SK-N-SH (cell line): ENCODE results near the gene CNPY2. TPM values are rescaled to one million over a fixed set of nuclear protein-coding genes. Genes with fewer than 3 reads are reported as not detected.
"Not testable (repeated sequence)": the region's sequence is repeated elsewhere in the genome, so short reads cannot be mapped to it uniquely, and the experiment has no call there.

Experiments used
- CTCF ChIA-PET: fragments of 300-600, 350-600 bp; formaldehyde crosslinking; extraction: SDS; loops from one replicate; lab custom pipeline; 2021; lab: Yijun Ruan, JAX
- POLR2A ChIA-PET: fragments of 350-600 bp; sonication (Branson Sonifier 250); formaldehyde crosslinking; extraction: SDS; loops from one replicate; lab custom pipeline; 2020; ENCODE audit warnings: antibody characterized with exemption, inconsistent platforms; lab: Yijun Ruan, JAX
- DNase-seq: peaks from one replicate; pipeline ENCODE4 v3.0.0; 2012
- H2AFZ ChIP-seq: fragments of 200-600 bp; sonication (generic); 2 replicates; pipeline ENCODE4 v1.8.1; 2016; ENCODE audit warnings: antibody characterized with exemption, mild to moderate bottlenecking, low read depth
- H3F3A ChIP-seq: fragments of 200-600 bp; sonication (generic); replicated peaks from 2 replicates; pipeline ENCODE3; 2016; ENCODE audit warnings: antibody characterized with exemption, mild to moderate bottlenecking; ENCODE audit not compliant: insufficient read depth
- H3K27ac ChIP-seq, 2 experiments: fragments of 200-500 bp in 1 of 2; fragments of 200-600 bp in 1 of 2; sonication (Bioruptor generic) in 1 of 2; sonication (generic), shearing (Covaris generic) in 1 of 2; 2 replicates each; pipeline versions ENCODE4 v1.5.1 to v1.6.1; 2014 to 2016; ENCODE audit warnings: low read depth in 2 of 2, inconsistent platforms in 1 of 2, low read length in 1 of 2, mild to moderate bottlenecking in 1 of 2, mixed read lengths in 1 of 2
- H3K27me3 ChIP-seq: fragments of 200-600 bp; sonication (generic), shearing (Covaris generic); 2 replicates; pipeline ENCODE4 v1.6.1; 2016; ENCODE audit warnings: mixed run types; ENCODE audit not compliant: insufficient read depth
- H3K36me3 ChIP-seq, 2 experiments: fragments of 200-500 bp in 1 of 2; fragments of 200-600 bp in 1 of 2; sonication (Bioruptor generic) in 1 of 2; sonication (generic) in 1 of 2; replicated peaks in 1 of 2; 2 replicates each; pipeline versions ENCODE3 to v1.5.1; 2014 to 2016; ENCODE audit warnings: low read length in 1 of 2, mild to moderate bottlenecking in 1 of 2; ENCODE audit not compliant: insufficient read depth in 2 of 2, control insufficient read depth in 1 of 2
- H3K4me1 ChIP-seq, 2 experiments: fragments of 200-500 bp in 1 of 2; fragments of 200-600 bp in 1 of 2; sonication (Bioruptor generic) in 1 of 2; sonication (generic), shearing (Covaris generic) in 1 of 2; 2 replicates each; pipeline versions ENCODE4 v1.5.1 to v1.6.1; 2014 to 2016; ENCODE audit warnings: low read depth in 1 of 2, low read length in 1 of 2, mixed run types in 1 of 2; ENCODE audit not compliant: insufficient read depth in 2 of 2, control insufficient read depth in 1 of 2
- H3K4me2 ChIP-seq: fragments of 200-600 bp; sonication (generic), shearing (Covaris generic); 2 replicates; pipeline ENCODE4 v1.6.1; 2017; ENCODE audit warnings: mixed run types
- H3K4me3 ChIP-seq, 2 experiments: fragments of 200-500 bp in 1 of 2; fragments of 200-600 bp in 1 of 2; sonication (Bioruptor generic) in 1 of 2; sonication (generic), shearing (Covaris generic) in 1 of 2; 2 replicates each; pipeline versions ENCODE4 v1.5.1 to v1.8.1; 2014 to 2016; ENCODE audit warnings: low read depth in 2 of 2, inconsistent platforms in 1 of 2, low read length in 1 of 2, mild to moderate bottlenecking in 1 of 2, mixed read lengths in 1 of 2, moderate library complexity in 1 of 2
- H3K79me2 ChIP-seq: fragments of 200-600 bp; sonication (generic); 2 replicates; pipeline ENCODE4 v1.8.1; 2017; ENCODE audit warnings: mild to moderate bottlenecking; ENCODE audit not compliant: insufficient read depth
- H3K9ac ChIP-seq: fragments of 200-600 bp; sonication (generic); 2 replicates; pipeline ENCODE4 v1.6.1; 2017; ENCODE audit warnings: mixed run types
- H3K9me2 ChIP-seq: fragments of 200-600 bp; sonication (generic); 2 replicates; pipeline ENCODE4 v1.6.1; 2017; ENCODE audit warnings: mixed run types
- H3K9me3 ChIP-seq: fragments of 200-600 bp; sonication (generic); 2 replicates; pipeline ENCODE4 v1.6.1; 2017; ENCODE audit warnings: mixed run types, mild to moderate bottlenecking, moderate library complexity
- H4K20me1 ChIP-seq: fragments of 200-600 bp; sonication (generic); 2 replicates; pipeline ENCODE4 v1.6.1; 2017; ENCODE audit warnings: mild to moderate bottlenecking, mixed run types; ENCODE audit not compliant: insufficient read depth
- ELF1 ChIP-seq: IDR thresholded peaks from 2 replicates; pipeline ENCODE4 v1.4.0; 2012
- EZH2phosphoT487 ChIP-seq: fragments of 200-600 bp; sonication (generic); IDR thresholded peaks from 2 replicates; pipeline ENCODE4 v1.6.1; 2017; ENCODE audit warnings: low read depth, mixed run types, mild to moderate bottlenecking, antibody characterized with exemption, moderate library complexity, borderline replicate concordance
- FOSL2 ChIP-seq: IDR thresholded peaks from 2 replicates; pipeline ENCODE4 v1.4.0; 2012; ENCODE audit warnings: low read depth, mild to moderate bottlenecking, moderate library complexity, borderline replicate concordance
- FOXJ3 ChIP-seq: sonication (generic); formaldehyde crosslinking; IDR thresholded peaks from 2 replicates; pipeline ENCODE4 v1.5.1; 2020; ENCODE audit warnings: mild to moderate bottlenecking, missing genetic modification reagents
- GABPA ChIP-seq: IDR thresholded peaks from 2 replicates; pipeline ENCODE4 v1.4.0; 2012; ENCODE audit warnings: low read depth, mild to moderate bottlenecking
- JUND ChIP-seq: IDR thresholded peaks from 2 replicates; pipeline ENCODE4 v1.4.0; 2012
- NFIC ChIP-seq: IDR thresholded peaks from 2 replicates; pipeline ENCODE4 v1.4.0; 2012; ENCODE audit warnings: borderline replicate concordance
- RCOR1 ChIP-seq: fragments of 150-350 bp; IDR thresholded peaks from 2 replicates; pipeline ENCODE4 v1.6.1; 2017; ENCODE audit warnings: antibody characterized with exemption, low read length
- SMC3 ChIP-seq: IDR thresholded peaks from 2 replicates; pipeline ENCODE4 v1.6.1; 2012; ENCODE audit warnings: low read depth, low read length, improper control_type of control experiment
- TAF1 ChIP-seq: IDR thresholded peaks from 2 replicates; pipeline ENCODE4 v1.6.1; 2012; ENCODE audit warnings: low read depth, mild to moderate bottlenecking, low read length, moderate library complexity, borderline replicate concordance
- TCF12 ChIP-seq: IDR thresholded peaks from 2 replicates; pipeline ENCODE4 v1.4.0; 2012
- WGBS: methylation state at CpG from one replicate; pipeline ENCODE4 v1.1.6; 2017; ENCODE audit warnings: low lambda C conversion rate; 5-methylcytosine and 5-hydroxymethylcytosine counted together
- polyA plus RNA-seq, 3 experiments: library from polyadenylated mRNA; depleted of rRNA; stranded (reverse); fragments of >200 nt; gene quantifications; 2 replicates each; pipeline ENCODE4 v1.2.3, GENCODE V29; 2012
- TF ChIP-seq, protein P1 (sequence below): fragments of 200-600 bp; sonication (generic); IDR thresholded peaks from 2 replicates; pipeline ENCODE4 v1.6.1; 2017; ENCODE audit warnings: antibody characterized with exemption, mild to moderate bottlenecking, moderate library complexity
- TF ChIP-seq, protein P2 (sequence below): fragments of 150-350 bp; IDR thresholded peaks from 2 replicates; pipeline ENCODE4 v1.6.1; 2017; ENCODE audit warnings: antibody characterized with exemption, low read length, low read depth, borderline replicate concordance
- TF ChIP-seq, protein P3 (sequence below): IDR thresholded peaks from 2 replicates; pipeline ENCODE4 v1.4.0; 2012; ENCODE audit warnings: low read depth, borderline replicate concordance
- TF ChIP-seq, protein P4 (sequence below): IDR thresholded peaks from 2 replicates; pipeline ENCODE4; 2012
- TF ChIP-seq, protein P5 (sequence below): fragments of 150-350 bp; IDR thresholded peaks from 2 replicates; pipeline ENCODE4 v1.6.1; 2016; ENCODE audit warnings: mild to moderate bottlenecking, low read depth, low read length

Gene CNPY2
- polyA plus RNA-seq, 1 of the 3 experiments (the other 2 are of a cell fraction): 191 TPM

DNA sequence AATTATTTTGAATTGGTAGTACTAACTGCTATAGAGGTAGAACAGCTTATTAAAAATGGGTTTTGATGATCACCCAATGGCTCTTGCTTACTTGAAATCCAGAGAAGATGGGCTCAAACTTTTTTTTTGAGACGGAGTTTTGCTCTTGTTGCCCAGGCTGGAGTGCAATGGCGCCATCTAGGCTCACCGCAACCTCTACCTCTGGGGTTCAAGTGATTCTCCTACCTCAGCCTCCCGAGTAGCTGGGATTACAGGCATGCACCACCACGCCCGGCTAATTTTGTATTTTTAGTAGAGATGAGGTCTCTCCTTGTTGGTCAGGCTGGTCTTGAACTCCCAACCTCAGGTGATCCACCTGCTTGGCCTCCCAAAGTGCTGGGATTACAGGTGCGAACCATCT, 52.8 kb downstream of the CNPY2 start:
- not testable (repeated sequence) for H3K4me2 ChIP-seq, H3K79me2 ChIP-seq, H3K36me3 ChIP-seq, H4K20me1 ChIP-seq, H2AFZ ChIP-seq, DNase-seq, H3K9ac ChIP-seq, H3K9me2 ChIP-seq, H3K27ac ChIP-seq
- CTCF ChIA-PET: interaction anchor here (1.0 to 2.1 kb wide), 4 partner anchors 11 to 74 kb away, joined by 3 to 6 read pairs (median 4); partner anchors contain the start of gene SMARCC2
- Histone ChIP-seq H3K4me1 (peaks cover 4 to 14% of the 10 kb centered on the region in 2 experiments; a peak in 1 of 4 replicates), H3F3A (peaks cover 35% of the 10 kb centered on the region)
- WGBS: 95% methylated on average over 7 of the region's 7 CpGs
- TF ChIP-seq, protein P1, sequence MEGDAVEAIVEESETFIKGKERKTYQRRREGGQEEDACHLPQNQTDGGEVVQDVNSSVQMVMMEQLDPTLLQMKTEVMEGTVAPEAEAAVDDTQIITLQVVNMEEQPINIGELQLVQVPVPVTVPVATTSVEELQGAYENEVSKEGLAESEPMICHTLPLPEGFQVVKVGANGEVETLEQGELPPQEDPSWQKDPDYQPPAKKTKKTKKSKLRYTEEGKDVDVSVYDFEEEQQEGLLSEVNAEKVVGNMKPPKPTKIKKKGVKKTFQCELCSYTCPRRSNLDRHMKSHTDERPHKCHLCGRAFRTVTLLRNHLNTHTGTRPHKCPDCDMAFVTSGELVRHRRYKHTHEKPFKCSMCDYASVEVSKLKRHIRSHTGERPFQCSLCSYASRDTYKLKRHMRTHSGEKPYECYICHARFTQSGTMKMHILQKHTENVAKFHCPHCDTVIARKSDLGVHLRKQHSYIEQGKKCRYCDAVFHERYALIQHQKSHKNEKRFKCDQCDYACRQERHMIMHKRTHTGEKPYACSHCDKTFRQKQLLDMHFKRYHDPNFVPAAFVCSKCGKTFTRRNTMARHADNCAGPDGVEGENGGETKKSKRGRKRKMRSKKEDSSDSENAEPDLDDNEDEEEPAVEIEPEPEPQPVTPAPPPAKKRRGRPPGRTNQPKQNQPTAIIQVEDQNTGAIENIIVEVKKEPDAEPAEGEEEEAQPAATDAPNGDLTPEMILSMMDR: peak; percentile 29
- TF ChIP-seq, all 33 proteins: peak for 1; not testable (repeated sequence) for 32
- not testable (repeated sequence) for H3K27me3 ChIP-seq, H3K9me3 ChIP-seq, H3K4me3 ChIP-seq
- POLR2A ChIA-PET: interaction anchor here (0.6 kb wide), 1 partner anchor 163 kb away, joined by 3 read pairs; no protein-coding TSS in a partner anchor

DNA sequence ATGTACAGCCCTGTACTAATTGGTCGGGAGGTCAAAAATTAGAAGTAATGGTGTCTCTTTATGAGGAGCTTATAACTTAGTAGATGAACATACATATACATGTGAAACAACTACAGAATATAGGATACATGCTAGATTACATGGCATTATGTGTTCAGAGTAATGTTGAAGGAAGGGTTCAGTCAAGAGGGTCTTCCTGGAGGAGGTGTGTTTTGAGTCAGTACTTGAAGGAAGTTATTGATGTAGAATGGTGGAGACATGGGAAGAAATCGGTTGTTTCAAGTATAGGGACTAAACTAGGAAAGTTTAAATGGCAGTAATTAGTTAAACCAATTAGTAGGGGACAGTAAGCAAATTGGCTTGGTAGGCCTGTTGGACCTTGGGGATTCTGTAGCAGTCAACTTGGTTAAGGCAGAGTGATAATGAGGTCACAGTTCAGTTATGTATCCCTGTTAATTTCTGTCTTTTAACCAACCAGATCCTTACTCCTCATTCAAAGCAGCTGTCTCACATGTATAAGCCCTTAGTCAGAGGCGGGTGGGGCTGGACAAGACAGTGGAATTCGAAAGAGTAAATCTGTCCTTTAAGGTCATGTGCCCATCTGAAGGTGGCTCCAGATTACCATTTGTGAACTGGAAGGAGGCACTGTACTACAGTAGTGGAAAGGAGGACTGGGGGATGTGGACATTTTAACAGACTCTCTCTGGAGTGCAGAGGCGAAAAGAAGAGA, 54.1 kb downstream of the CNPY2 start:
- ChIA-PET POLR2A (no interaction called here), CTCF (interaction anchor here (0.9 to 2.1 kb wide), 3 partner anchors 10 to 70 kb away, joined by 3 to 6 read pairs (median 5); no protein-coding TSS in a partner anchor)
- Histone ChIP-seq H3K9ac (no peak overlapping the region; the same call in 1 of the 2 replicates), H3K4me1 (peaks cover 10 to 14% of the 10 kb centered on the region in 2 experiments), H3K9me3 (no peaks in the 10 kb centered on the region), H4K20me1 (peaks cover 6% of the 10 kb centered on the region), H3K36me3 (no peaks in the 10 kb centered on the region), H3K27ac (peak overlapping the region; percentile 41 to 66; a peak in 3 of 4 replicates), H2AFZ (peak overlapping the region; percentile 69; the same call in 1 of the 2 replicates), H3K4me3 (no peak overlapping the region), H3K27me3 (no peaks in the 10 kb centered on the region), H3F3A (peaks cover 39% of the 10 kb centered on the region), H3K9me2 (no peaks in the 10 kb centered on the region), H3K4me2 (peak overlapping the region; percentile 3; the same call in 1 of the 2 replicates), H3K79me2 (peaks cover 15% of the 10 kb centered on the region)
- WGBS: 62% methylated on average over 5 of the region's 5 CpGs
- DNase-seq: no peak
- TF ChIP-seq ELF1: no peak
- TF ChIP-seq, protein P2, sequence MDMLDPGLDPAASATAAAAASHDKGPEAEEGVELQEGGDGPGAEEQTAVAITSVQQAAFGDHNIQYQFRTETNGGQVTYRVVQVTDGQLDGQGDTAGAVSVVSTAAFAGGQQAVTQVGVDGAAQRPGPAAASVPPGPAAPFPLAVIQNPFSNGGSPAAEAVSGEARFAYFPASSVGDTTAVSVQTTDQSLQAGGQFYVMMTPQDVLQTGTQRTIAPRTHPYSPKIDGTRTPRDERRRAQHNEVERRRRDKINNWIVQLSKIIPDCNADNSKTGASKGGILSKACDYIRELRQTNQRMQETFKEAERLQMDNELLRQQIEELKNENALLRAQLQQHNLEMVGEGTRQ: no peak
- no peak for TF ChIP-seq EZH2phosphoT487
- TF ChIP-seq GABPA: no peak
- TF ChIP-seq, protein P3, sequence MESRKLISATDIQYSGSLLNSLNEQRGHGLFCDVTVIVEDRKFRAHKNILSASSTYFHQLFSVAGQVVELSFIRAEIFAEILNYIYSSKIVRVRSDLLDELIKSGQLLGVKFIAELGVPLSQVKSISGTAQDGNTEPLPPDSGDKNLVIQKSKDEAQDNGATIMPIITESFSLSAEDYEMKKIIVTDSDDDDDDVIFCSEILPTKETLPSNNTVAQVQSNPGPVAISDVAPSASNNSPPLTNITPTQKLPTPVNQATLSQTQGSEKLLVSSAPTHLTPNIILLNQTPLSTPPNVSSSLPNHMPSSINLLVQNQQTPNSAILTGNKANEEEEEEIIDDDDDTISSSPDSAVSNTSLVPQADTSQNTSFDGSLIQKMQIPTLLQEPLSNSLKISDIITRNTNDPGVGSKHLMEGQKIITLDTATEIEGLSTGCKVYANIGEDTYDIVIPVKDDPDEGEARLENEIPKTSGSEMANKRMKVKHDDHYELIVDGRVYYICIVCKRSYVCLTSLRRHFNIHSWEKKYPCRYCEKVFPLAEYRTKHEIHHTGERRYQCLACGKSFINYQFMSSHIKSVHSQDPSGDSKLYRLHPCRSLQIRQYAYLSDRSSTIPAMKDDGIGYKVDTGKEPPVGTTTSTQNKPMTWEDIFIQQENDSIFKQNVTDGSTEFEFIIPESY: no peak
- TF ChIP-seq FOSL2: peak; percentile 65
- TF ChIP-seq, protein P4, sequence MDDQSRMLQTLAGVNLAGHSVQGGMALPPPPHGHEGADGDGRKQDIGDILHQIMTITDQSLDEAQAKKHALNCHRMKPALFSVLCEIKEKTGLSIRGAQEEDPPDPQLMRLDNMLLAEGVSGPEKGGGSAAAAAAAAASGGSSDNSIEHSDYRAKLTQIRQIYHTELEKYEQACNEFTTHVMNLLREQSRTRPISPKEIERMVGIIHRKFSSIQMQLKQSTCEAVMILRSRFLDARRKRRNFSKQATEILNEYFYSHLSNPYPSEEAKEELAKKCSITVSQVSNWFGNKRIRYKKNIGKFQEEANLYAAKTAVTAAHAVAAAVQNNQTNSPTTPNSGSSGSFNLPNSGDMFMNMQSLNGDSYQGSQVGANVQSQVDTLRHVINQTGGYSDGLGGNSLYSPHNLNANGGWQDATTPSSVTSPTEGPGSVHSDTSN: peak; percentile 21; the same call in 1 of the 2 replicates
- TF ChIP-seq, protein P1: no peak
- peak; percentile 78 for TF ChIP-seq TCF12
- TF ChIP-seq RCOR1: no peak
- no peak for TF ChIP-seq FOXJ3 (CRISPR knock-in tag)
- no peak for TF ChIP-seq NFIC
- TF ChIP-seq, protein P5, sequence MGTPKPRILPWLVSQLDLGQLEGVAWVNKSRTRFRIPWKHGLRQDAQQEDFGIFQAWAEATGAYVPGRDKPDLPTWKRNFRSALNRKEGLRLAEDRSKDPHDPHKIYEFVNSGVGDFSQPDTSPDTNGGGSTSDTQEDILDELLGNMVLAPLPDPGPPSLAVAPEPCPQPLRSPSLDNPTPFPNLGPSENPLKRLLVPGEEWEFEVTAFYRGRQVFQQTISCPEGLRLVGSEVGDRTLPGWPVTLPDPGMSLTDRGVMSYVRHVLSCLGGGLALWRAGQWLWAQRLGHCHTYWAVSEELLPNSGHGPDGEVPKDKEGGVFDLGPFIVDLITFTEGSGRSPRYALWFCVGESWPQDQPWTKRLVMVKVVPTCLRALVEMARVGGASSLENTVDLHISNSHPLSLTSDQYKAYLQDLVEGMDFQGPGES: no peak
- TF ChIP-seq TAF1: no peak
- peak; percentile 42; the same call in 1 of the 2 replicates for TF ChIP-seq JUND
- no peak for TF ChIP-seq SMC3
